Spleen (tissue), 7 donors: Measurements from ENCODE around the gene CIAO3.

Source experiments
- CTCF ChIP-seq, 11 experiments: fragments of 200-600 bp in 7 of 11; fragments of 450-650 bp in 4 of 11; sonication (generic) in 4 of 11; IDR thresholded peaks in 8 of 11; conservative IDR thresholded peaks in 3 of 11; 1 replicate in 7 of 11; 2 replicates in 4 of 11; pipeline versions ENCODE4 v1.4.0 to v1.8.0; 2016 to 2021; ENCODE audit warnings: antibody characterized with exemption in 11 of 11, inconsistent platforms in 4 of 11, mild to moderate bottlenecking in 1 of 11
- POLR2A ChIP-seq, 3 donors: fragments of 450-650 bp; IDR thresholded peaks; one replicate each; pipeline ENCODE4 v1.5.1; 2017; ENCODE audit warnings: antibody characterized with exemption in 3 of 3, mild to moderate bottlenecking in 1 of 3
- POLR2AphosphoS5 ChIP-seq, 3 donors: sonication (generic); formaldehyde crosslinking; IDR thresholded peaks; one replicate each; pipeline ENCODE4 v1.5.1; 2017; ENCODE audit warnings: antibody characterized with exemption in 3 of 3
- donor health status: DM: no; HTN: no; CAD: no; lungs with moderate emphysema.
- donor health status: DM: no; HTN: no; CAD: no.
- donor health status: DM: no; HTN: no; CAD: no.

GRCh38 chr16:763369-764183 is 22.8 kb upstream of the CIAO3 start:
- TF ChIP-seq POLR2A (IDR thresholded peaks at IDR 0.05) (no peak), CTCF (IDR thresholded peaks at IDR 0.05 in 8 of 11, conservative IDR thresholded peaks at IDR 0.05 in 3 of 11) (no peak), POLR2AphosphoS5 (IDR thresholded peaks at IDR 0.05) (no peak)
